ENCODE measurements around the gene GRM8.

GRM8 gene

GRCh38 chr7:127230192-127230925, 22.4 kb downstream of the GRM8 start:
- no peak for DNase-seq (ENCODE audit: low read depth in 2 of 2)

DNA sequence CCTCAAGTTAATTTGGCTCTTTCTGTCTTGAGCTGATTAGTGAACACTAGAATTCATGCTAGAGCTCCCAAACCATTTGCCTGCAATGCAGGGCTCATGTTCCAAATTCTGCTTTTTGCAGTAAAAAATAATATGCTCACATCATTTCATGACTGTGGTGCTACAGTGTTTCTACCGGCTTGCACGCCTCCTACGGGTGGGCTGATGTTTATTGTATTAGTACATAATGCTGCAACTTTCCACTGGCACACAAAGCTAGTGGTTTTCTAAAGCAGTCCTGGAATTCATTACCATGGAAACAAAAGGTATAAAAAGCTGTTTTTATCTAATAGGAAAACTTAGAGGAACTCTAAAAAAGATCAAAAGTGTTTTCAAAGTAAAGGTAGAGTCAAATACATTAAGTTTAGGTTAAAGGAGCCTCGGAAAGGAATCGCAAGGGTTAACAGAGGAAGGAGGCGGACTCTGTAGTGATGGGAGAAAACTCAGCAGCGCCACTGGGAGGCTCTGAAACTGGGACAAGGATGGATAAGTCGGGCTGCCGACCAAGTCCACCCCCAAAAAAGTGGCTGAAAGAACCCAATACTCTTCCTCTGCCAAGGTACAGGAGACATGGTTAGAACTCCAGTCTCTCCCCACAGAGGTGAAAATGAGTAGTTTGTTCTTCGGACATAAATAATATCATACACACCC, 25.9 kb downstream of the GRM8 start:
- DNase-seq (ENCODE audit: low read depth in 2 of 2) = no peak

DNA sequence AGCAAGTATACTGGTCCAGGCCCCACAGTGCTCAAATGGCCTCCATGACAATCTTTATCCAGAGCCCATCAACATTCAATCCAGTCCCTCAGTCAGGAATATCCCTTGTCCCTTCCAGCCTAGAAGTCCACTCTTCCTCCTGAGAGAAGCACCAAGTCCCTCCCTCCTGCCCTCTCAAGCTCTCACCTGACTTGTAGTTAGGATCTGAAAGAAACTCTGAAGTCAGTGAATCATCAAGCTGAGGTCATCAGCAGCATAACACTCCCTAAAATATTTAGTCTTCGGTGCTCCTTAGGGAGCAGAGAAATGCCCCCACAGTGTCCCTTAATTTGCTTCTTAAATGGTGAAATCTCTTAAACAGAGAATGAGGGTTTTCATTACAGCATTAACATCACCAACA, 31.0 kb downstream of the GRM8 start:
- no peak for DNase-seq (ENCODE audit: low read depth in 2 of 2)

DNA sequence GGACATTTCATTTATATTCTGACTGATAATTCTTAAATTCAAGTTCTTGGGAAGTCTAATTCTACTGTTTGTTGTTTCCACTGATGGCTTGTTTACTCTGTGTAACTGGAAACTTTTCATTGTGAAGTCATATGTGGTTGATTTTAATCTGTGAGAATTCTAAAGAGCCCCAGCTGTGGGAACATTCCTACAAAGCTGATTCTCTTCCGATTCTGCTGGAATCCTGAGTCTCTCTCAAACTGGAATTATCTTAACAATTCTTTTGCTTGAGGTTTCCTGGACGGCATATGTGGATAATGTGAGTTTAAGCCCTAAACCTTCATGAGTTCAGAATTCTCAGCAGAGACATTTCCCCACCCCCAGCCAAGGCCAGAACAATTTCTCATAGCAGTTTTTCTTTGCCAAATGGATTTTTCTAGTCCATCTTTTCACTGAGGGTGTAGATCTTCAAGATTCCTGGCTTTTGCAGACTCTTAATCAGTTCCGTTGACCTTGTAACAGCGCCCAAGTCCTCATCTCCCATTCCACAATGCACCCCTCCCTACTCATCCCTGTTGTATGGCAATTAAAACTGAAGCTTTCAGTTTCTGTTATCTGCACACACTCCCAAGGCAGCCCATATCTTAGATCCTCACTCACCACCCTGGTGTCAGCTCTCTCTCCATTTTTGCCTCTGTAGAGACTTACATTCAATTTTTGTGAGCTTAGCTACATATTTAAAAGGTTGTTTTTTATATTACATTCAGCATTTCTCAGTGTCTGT, 37.6 kb downstream of the GRM8 start:
- no peak for DNase-seq (ENCODE audit: low read depth in 2 of 2)

DNA sequence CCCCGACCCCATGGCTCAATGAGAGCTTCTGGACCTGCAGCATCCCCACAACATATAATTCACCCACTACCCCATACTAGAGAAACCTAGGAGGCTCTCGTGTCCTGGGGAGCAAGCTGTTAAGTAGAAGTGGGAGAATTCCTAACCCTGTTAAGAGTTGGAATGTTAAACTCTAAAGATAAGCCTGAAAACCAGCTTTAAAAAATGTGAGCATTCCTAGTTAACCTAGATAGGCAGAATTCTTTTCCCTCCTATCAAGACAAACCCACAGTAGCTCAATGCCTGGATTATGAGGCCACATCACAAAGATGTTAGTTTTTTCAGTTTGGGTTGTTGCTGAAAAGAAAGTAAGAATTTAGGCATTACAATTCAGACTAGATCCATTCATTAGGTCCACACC, 42.9 kb downstream of the GRM8 start:
- DNase-seq (ENCODE audit: low read depth in 2 of 2) = no peak

GRCh38 chr7:127208860-127209259, 43.9 kb downstream of the GRM8 start:
- DNase-seq (ENCODE audit: low read depth in 2 of 2) = no peak

DNA sequence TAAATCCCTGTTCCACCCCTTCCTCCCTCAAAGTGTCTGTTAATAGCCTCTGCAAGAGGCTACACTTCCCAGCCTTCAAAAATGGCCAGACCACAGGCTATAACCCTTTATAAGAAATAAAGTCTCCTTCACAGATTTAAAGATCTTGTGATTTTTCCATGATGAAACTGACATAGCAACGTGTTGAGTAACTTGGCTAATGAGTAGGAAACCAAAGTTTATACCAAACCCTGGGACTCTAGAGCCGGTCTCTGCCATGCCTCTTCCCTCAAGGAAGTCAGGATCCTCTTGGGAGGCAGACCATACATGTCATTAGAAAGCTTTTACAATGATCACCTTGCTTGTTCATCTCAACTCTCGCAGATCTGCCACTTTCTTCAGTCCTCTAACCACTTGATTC, 44.4 kb downstream of the GRM8 start:
- no peak for DNase-seq (ENCODE audit: low read depth in 2 of 2)

GRCh38 chr7:127207806-127208205, 44.9 kb downstream of the GRM8 start:
- no peak for DNase-seq (ENCODE audit: low read depth in 2 of 2)

GRCh38 chr7:127207230-127207629, 45.5 kb downstream of the GRM8 start:
- DNase-seq (ENCODE audit: low read depth in 2 of 2) = no peak

DNA sequence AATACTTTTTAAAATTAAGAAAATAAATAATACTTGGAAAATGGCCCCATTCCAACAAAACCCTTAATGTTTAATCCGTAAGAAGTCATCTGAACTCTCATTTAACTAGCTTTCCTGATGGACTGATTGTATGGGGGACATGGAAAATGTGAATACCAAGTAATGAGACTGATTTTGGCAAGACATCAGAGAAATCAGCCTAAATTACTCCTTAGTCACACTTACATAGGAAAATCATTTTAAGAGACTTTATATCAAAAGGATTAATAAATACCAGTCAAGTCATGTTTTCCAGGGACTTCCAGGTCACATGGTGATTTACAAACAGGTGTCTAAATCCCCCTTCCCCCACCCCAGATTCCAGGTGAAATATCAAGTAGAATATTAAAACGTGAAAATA, 58.2 kb downstream of the GRM8 start:
- DNase-seq (ENCODE audit: low read depth in 2 of 2) = no peak

GRCh38 chr7:127189886-127190285, 62.9 kb downstream of the GRM8 start:
- DNase-seq (ENCODE audit: low read depth in 2 of 2) = no peak

- DNase-seq (ENCODE audit: low read depth in 2 of 2) = no peak
Measured at GRCh38 chr7:127189074-127189473, 63.7 kb downstream of the GRM8 start.

- no peak for DNase-seq (ENCODE audit: low read depth in 2 of 2)
Measured at GRCh38 chr7:127187740-127188139, 65.0 kb downstream of the GRM8 start.

DNA sequence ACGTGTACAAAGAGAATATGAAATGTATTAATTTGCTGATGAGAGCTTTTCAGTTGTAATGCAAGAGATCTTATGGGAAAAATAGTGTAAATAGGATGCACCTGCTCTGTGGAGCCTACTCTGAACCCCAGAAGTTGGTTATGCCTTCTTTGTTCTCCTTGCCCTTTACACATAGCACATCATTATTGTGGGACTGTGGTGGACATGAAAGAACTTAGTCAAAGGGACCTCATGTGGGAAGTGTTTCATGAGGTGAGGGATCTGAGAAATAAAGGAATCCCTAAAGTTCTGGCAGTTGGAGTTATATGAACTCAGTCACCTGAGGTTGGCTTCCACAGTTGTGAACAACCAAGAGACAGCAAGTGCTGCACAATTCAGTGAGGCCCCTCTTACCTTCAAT, 66.1 kb downstream of the GRM8 start:
- no peak for DNase-seq (ENCODE audit: low read depth in 2 of 2)

- no peak for DNase-seq (ENCODE audit: low read depth in 2 of 2)
Measured at GRCh38 chr7:127177156-127177555, 75.6 kb downstream of the GRM8 start.

DNA sequence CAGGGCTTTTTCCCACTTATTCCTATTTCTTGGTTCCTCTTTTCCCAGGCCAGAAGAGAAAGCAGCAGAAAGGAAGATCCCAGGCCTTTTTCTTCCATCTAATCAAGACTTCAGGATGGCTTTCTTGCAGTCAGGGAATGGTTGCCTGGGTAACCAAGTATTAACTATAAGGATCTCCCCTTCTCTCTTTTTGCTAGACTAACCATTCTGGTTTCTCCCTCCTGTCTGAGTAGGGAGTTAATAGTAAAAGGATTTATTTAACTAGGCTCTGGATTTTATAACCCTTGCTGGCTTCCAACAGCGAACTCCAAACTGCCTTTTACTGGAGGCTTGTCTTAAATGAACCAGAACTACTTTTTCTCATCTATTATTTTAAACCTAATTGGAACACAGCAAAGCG, 90.4 kb downstream of the GRM8 start:
- DNase-seq (ENCODE audit: low read depth in 2 of 2) = no peak

GRCh38 chr7:127158659-127159058, 94.1 kb downstream of the GRM8 start:
- DNase-seq (ENCODE audit: low read depth in 2 of 2) = no peak

- no peak for DNase-seq (ENCODE audit: low read depth in 2 of 2)
Measured at GRCh38 chr7:127154958-127155357, 97.8 kb downstream of the GRM8 start.

DNA sequence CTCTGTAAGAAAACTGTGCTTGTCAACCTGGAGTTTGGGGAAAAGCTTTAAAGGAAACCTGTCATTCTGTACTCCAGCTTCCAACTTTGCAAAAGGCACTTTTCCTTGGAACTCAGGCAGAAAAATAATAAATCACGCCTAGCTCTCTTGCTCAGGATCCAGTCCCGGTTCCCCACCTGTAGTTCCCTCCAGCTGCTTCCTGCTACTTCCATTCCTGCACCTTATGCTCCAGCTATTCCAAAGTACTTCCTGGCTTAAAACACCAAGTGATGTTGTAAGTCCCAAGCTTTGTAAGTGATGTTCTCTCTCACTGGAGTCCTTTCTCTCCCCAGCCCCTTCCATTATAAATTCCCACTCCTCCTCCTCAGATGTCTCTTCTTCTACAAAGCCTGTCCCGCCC, 98.6 kb downstream of the GRM8 start:
- DNase-seq (ENCODE audit: low read depth in 2 of 2) = no peak

DNA sequence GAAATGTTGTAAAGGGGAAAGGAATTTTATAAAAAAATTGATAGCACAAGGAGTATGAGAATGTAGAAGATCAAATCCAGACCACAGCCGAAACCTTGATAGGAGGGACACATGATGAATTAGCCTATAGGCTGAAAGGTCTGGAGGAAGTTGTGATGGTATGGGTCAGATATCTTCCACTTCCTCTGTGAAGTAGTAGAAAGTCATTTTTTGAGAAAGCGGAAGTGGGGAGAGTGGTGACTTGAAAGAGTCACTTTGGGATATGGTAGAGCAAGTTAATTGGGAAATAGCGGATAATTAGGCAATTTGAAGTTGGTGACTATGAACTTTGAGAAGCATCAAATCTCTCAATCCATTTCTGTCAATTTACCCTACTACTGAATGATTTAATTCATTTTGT, 99.4 kb downstream of the GRM8 start:
- no peak for DNase-seq (ENCODE audit: low read depth in 2 of 2)

- DNase-seq (ENCODE audit: low read depth in 2 of 2) = no peak
Measured at GRCh38 chr7:127152423-127152822, 100.3 kb downstream of the GRM8 start.

DNA sequence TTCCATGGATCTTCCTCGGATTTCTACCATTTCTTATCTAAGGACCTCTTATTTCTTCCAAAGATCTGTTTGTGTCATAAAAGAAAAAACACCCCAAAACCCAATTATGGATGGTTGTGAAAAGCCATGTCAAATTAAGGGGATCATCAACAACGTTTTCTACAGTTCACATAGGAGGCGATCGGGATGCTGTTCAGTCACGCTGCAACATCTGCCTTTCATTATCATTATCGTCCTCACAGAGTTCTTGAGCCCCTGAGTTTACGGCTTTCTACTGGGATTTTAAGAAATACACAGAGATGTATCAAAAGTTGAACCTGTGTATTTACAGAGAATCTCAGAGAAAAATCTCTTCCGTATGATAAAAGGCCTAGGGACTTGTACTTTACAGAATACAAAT, 101.4 kb downstream of the GRM8 start:
- DNase-seq (ENCODE audit: low read depth in 2 of 2) = no peak

DNA sequence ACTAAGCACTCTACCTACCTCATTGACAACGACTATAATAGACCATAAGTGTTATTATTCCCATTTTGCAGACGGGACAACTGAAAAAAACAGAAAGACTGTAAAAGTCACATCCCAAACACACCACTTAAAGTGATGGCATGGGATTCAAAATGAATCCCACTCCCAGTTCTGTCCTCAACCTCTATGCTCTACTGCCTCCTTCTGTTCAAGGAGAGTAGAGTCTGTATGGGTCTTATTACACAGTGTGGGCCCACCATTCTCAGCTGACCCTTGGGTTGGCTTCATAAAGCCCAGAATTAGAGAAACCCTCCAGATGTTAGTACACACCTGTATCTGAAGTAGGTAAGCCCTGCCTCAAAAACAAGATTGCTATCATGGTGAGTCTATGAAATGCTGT, 102.2 kb downstream of the GRM8 start:
- DNase-seq (ENCODE audit: low read depth in 2 of 2) = no peak
